ENCODE data around the gene UROD.
A peak's percentile ranks its signal among the peaks of the same experiment; 100 is the strongest.
"Not testable (repeated sequence)": the region's sequence is repeated elsewhere in the genome, so short reads cannot be mapped to it uniquely, and the experiment has no call there.

The UROD gene

DNA sequence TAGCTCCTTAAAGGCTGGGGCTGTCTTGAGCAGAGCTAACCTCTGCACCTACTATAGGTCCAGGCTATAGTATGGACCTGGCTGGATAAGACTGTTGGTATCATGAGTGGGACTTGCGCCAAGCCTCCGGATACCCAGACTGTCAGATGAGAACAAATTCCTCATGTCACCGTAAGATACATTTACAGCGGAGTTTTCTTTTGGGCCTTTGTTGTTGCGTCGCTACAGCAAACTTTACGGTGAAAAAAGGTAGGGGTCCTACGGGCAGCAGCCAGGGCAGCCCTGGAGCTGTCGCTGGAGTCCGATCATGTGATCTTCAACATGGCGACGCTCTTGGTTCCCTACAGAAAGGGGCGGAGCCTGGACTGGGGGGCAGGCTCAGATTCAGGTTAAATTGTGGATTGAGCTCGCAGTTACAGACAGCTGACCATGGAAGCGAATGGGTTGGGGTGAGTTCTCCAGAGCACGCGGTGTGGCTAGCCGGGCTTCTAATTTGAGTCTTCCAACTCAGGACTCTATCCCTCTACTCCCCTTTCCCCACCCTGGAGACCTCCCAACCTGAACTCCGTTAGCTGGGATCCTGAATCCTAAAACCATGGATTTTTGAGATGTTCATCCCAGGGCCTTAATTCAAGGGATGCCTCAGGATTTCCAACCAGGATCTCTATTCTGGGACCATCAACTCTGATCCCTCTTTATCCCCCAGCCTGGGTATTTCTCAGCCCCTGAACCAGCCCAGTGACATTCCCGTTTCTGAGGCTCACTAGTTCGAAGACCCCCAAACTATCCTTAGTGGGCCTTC, at the start of gene UROD:
Gene UROD (plus strand): TSS at position 418 of the 802 bp plus-strand sequence. CDS start 12 bp downstream, at position 430.
- DNase-seq = peak; percentile 93

DNA sequence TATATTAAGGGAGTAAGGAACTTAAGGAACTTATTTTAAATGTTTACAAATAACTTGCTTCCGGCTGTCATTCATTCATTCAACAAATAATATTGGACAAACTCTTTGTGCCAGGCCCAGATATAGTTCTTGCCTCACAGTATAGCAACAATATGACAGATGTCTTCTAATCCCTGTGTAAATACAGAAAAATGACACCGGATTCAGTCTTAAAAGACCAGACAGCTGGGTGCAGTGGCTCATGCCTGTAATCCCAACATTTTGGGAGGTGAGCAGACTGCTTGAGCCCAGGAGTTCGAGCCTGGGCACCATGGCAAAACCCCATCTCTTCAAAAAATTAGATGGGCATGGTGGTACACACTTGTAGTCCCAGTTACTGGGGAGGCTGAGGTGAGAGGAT, 49.3 kb upstream of the UROD start:
- DNase-seq = no peak

GRCh38 chr1:44964396-44964795, 47.7 kb upstream of the UROD start:
- DNase-seq = no peak

DNA sequence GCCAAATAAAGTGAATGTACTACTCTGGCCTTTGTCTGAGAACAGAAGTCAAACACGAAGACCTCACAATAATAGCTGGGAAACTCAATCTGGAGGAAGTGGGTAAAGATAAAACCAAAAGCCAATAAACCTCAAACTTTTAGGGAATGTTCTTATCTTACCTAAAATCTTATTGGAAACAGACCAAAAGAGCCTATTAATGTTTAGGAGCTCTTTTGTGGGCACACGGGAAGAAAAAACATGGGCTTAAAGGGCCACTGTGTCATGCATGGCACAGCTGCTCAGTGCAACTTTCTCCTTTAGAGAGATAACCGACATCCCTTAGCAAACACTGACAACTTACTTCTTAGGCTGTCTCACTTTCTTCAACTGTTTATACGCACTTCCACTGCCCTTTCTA, 41.7 kb upstream of the UROD start:
- DNase-seq = no peak

- no peak for DNase-seq
Observed at GRCh38 chr1:44973645-44974044, 38.4 kb upstream of the UROD start.

- DNase-seq = no peak
Observed at GRCh38 chr1:44976252-44976651, 35.8 kb upstream of the UROD start.

- DNase-seq = not testable (repeated sequence)
Observed at GRCh38 chr1:44977372-44977771, 34.7 kb upstream of the UROD start.

- no peak for DNase-seq
Observed at GRCh38 chr1:44985747-44986359, 26.2 kb upstream of the UROD start.

DNA sequence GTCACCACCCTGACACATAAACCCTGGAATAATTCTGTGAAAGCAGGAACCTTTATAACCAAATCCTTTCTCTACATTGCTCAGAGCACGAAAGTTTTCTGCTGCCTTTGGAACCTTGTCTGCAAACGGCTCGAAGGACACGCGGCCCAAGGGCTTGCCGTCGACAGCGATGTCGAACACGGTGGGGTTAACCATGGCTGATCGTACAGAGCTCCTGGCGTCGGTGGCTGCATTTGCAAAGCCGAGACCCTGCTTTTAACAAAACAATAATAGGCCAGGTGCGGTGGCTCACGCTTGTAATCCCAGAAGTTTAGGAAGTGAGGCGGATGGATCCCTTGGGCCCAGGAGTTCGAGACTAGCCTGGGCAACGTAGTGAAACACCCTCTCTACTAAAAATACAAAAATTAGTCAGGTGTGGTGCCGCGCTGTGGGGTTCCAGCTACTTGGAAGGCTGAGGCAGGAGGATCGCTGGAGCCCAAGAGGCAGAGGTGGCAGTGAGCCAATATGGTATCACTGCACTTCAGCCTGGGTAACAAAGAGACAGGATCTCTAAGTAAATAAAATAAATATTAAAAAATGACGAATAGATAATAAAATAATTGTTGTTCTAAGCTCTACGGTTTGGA, 23.4 kb upstream of the UROD start:
- DNase-seq = no peak

DNA sequence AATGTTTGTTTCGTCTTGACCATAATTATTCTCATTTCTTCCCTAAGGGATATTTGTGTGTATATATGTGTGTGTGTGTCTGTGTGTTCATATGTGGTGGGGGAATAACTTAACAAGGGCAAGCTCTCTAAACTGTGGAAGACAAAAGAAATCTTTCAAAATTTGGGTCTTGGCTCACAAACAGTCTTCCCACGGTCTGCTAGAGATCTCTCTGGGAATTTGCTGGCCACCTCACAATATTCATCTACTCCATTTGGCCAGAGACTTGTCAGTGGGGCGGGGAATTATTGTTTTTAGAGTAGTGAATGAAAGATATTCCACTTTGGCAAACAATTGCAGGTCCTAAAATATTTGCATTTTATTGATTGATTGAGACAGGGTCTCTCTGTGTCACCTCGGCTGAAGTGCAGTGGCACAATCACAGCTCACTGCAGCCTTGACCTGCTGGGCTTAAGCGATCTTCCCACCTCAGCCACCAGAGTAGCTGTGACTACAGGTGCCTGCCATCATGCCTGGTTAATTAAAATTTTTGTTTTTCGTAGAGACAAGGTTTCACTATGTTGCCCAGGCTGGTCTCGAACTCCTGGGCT, 17.6 kb upstream of the UROD start:
- no peak for DNase-seq

DNA sequence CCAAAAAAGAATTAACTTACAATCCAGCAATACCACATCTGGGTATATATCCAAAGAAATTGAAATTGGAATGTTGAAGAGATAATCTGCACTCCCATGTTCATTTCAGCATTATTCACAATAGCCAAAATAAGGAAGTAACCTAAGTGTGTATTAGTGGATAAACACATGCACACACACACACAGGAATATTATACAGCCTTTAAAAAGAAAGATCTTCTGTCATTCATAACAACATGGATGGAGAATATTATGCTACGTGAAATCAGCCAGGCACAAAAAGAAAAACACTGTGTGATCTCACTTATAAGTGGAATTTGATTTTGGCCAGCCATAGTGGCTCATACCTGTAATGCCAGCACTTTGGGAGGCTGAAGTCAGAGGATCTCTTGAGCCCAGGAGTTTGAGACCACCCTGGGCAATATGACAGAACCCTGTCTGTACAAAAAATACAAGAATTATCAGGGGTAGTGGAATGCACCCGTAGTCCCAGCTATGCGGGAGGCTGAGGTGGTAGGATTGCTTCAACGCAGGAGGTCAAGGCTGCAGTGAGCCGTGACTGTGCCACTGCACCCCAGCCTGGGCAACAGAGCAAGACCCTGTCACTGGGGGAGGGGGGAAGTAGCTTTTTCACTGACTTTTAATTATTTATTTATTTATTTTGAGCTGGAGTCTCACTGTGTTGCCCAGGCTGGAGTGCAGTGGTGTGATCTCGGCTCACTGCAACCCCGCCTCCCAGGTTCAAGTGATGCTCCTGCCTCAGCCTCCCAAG, 16.4 kb upstream of the UROD start:
- no peak for DNase-seq

DNA sequence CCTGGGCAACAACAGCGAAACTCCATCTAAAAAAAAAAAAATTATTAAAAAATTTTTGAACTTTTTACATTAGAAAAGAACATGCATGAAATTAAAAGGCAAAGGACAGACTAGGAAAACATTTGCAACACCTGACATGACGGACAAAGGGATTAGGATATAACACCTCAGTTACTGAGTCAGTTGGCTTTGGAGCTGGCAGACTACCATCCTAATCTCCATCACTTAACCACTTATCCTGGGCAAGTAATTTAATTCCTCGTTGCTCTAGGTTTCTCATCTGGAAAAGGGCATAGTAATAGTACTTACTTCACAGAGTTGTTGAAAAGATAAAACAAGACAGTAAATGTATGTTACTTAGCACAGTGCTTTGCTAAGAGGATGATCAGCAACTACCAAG, 12.8 kb upstream of the UROD start:
- DNase-seq = no peak

- DNase-seq = no peak
Observed at GRCh38 chr1:45001011-45001481, 11.0 kb upstream of the UROD start.

GRCh38 chr1:45001576-45001975, 10.5 kb upstream of the UROD start:
- not testable (repeated sequence) for DNase-seq

- DNase-seq = no peak
Observed at GRCh38 chr1:45002650-45003645, 9.1 kb upstream of the UROD start.

GRCh38 chr1:45003741-45004140, 8.3 kb upstream of the UROD start:
- no peak for DNase-seq

- DNase-seq = no peak
Observed at GRCh38 chr1:45004281-45004920, 7.7 kb upstream of the UROD start.

DNA sequence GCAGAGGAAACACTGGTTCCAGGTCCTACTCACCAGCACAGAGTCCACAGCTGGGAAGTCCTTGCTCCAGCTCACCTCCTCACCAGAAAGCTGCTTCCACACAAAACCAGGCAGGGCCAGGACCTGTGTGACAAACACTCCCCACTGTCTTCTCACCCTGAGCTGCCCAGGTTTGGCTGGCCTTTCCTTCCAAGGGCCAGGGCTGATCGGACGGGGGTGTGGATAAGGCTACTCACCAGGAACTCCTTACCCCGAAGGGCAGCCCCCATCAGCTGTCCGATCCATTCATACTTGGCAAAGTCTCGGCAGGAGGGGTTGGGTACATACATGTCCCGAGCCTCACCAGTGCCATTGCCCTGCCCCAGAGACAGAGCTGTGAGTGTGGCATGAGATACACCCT, 6.3 kb upstream of the UROD start:
- DNase-seq = no peak

GRCh38 chr1:45007311-45007710, 4.7 kb upstream of the UROD start:
- no peak for DNase-seq

GRCh38 chr1:45008076-45008475, 4.0 kb upstream of the UROD start:
- DNase-seq = no peak

- no peak for DNase-seq
Observed at GRCh38 chr1:45008516-45008915, 3.5 kb upstream of the UROD start.
